ENCODE data around the gene CDK19. TPM values are rescaled to one million over a fixed set of nuclear protein-coding genes. Genes with fewer than 3 reads are reported as not detected.

Gene CDK19
- total RNA-seq, 1 donor from 2014 or later = 34.4 TPM

GRCh38 chr6:110618591-110619267, 196.5 kb downstream of the CDK19 start:
- H3K9ac ChIP-seq = no peak overlapping the region
- H3K4me1 ChIP-seq = peaks cover 23% of the 10 kb centered on the region
- H3K4me2 ChIP-seq = peak overlapping the region; percentile 1
- no peak overlapping the region for H2AFZ ChIP-seq (replicated peaks)
- H3K27me3 ChIP-seq = no peaks in the 10 kb centered on the region
- no peaks in the 10 kb centered on the region for H4K20me1 ChIP-seq (ENCODE audit: low read depth)
- no peaks in the 10 kb centered on the region for H3K9me3 Mint-ChIP-seq
- H3K4me3 ChIP-seq = no peak overlapping the region
- H3K79me2 ChIP-seq (ENCODE audit: low read depth) = no peaks in the 10 kb centered on the region
- H3K4me3 Mint-ChIP-seq = peak overlapping the region; percentile 11
- peaks cover 35% of the 10 kb centered on the region for H3K36me3 Mint-ChIP-seq
- peaks cover 14% of the 10 kb centered on the region for H3K4me1 Mint-ChIP-seq
- DNase-seq (ENCODE audit: low spot score) = no peak
- H3K27ac ChIP-seq = no peak overlapping the region
- peaks cover 16% of the 10 kb centered on the region for H3F3A ChIP-seq (ENCODE audit: low read depth)
- no peaks in the 10 kb centered on the region for H3K9me3 ChIP-seq (ENCODE audit: low read depth)
- H3K27me3 Mint-ChIP-seq (ENCODE audit: insufficient read depth, low read depth) = no peaks in the 10 kb centered on the region
- H3K27ac Mint-ChIP-seq = no peak overlapping the region
- H3K36me3 ChIP-seq = peaks cover 8% of the 10 kb centered on the region
- TF ChIP-seq CTCF (IDR thresholded peaks at IDR 0.05) (peak; percentile 33), EZH2 (IDR thresholded peaks at IDR 0.05) (no peak), EZH2phosphoT487 (IDR thresholded peaks at IDR 0.05) (no peak)

GRCh38 chr6:110617057-110617456, 198.2 kb downstream of the CDK19 start:
- no peaks in the 10 kb centered on the region for H4K20me1 ChIP-seq (ENCODE audit: low read depth)
- Mint-ChIP-seq H3K4me1 (peaks cover 14% of the 10 kb centered on the region), H3K27ac (no peak overlapping the region), H3K36me3 (peaks cover 33% of the 10 kb centered on the region), H3K4me3 (no peak overlapping the region), H3K27me3 (ENCODE audit: insufficient read depth, low read depth) (no peaks in the 10 kb centered on the region), H3K9me3 (no peaks in the 10 kb centered on the region)
- no peak for DNase-seq (ENCODE audit: low spot score)
- no peaks in the 10 kb centered on the region for H3K9me3 ChIP-seq (ENCODE audit: low read depth)
- peak overlapping the region; percentile 53 for H3K27ac ChIP-seq
- no peaks in the 10 kb centered on the region for H3K79me2 ChIP-seq (ENCODE audit: low read depth)
- H3K4me1 ChIP-seq = peaks cover 30% of the 10 kb centered on the region
- H3K36me3 ChIP-seq = peaks cover 3% of the 10 kb centered on the region
- H3K4me2 ChIP-seq = no peak overlapping the region
- no peak overlapping the region for H2AFZ ChIP-seq (replicated peaks)
- H3K9ac ChIP-seq = no peak overlapping the region
- peaks cover 16% of the 10 kb centered on the region for H3F3A ChIP-seq (ENCODE audit: low read depth)
- no peak for TF ChIP-seq EZH2phosphoT487 (IDR thresholded peaks at IDR 0.05)
- no peak for TF ChIP-seq EZH2 (IDR thresholded peaks at IDR 0.05)
- no peak for TF ChIP-seq CTCF (IDR thresholded peaks at IDR 0.05)
- no peak overlapping the region for H3K4me3 ChIP-seq
- no peaks in the 10 kb centered on the region for H3K27me3 ChIP-seq

- TF ChIP-seq EZH2 (IDR thresholded peaks at IDR 0.05) (no peak), CTCF (IDR thresholded peaks at IDR 0.05) (no peak), EZH2phosphoT487 (IDR thresholded peaks at IDR 0.05) (no peak)
- no peak overlapping the region for H3K4me2 ChIP-seq
- no peaks in the 10 kb centered on the region for H4K20me1 ChIP-seq (ENCODE audit: low read depth)
- no peak for DNase-seq (ENCODE audit: low spot score)
- H3K4me3 ChIP-seq = no peak overlapping the region
- Mint-ChIP-seq H3K36me3 (peaks cover 33% of the 10 kb centered on the region), H3K4me3 (no peak overlapping the region), H3K27me3 (ENCODE audit: insufficient read depth, low read depth) (no peaks in the 10 kb centered on the region), H3K9me3 (no peaks in the 10 kb centered on the region), H3K4me1 (peaks cover 14% of the 10 kb centered on the region), H3K27ac (no peak overlapping the region)
- H3K27ac ChIP-seq = no peak overlapping the region
- H3K27me3 ChIP-seq = no peaks in the 10 kb centered on the region
- H3K9ac ChIP-seq = no peak overlapping the region
- no peaks in the 10 kb centered on the region for H3K79me2 ChIP-seq (ENCODE audit: low read depth)
- no peak overlapping the region for H2AFZ ChIP-seq (replicated peaks)
- no peaks in the 10 kb centered on the region for H3K9me3 ChIP-seq (ENCODE audit: low read depth)
- peaks cover 30% of the 10 kb centered on the region for H3K4me1 ChIP-seq
- peaks cover 3% of the 10 kb centered on the region for H3K36me3 ChIP-seq
- peaks cover 16% of the 10 kb centered on the region for H3F3A ChIP-seq (ENCODE audit: low read depth)
Measured at GRCh38 chr6:110615722-110616121, 199.5 kb downstream of the CDK19 start.
